GM19035 (cell line): ENCODE data around the gene PRKN.
"Not testable (repeated sequence)": the region's sequence is repeated elsewhere in the genome, so short reads cannot be mapped to it uniquely, and the experiment has no call there.

Source experiments
- ATAC-seq: cut with Tn5 transposase; IDR thresholded peaks from one replicate; pipeline ENCODE4 v1.9.1; 2021; ENCODE audit not compliant: unreplicated experiment

PRKN gene

DNA sequence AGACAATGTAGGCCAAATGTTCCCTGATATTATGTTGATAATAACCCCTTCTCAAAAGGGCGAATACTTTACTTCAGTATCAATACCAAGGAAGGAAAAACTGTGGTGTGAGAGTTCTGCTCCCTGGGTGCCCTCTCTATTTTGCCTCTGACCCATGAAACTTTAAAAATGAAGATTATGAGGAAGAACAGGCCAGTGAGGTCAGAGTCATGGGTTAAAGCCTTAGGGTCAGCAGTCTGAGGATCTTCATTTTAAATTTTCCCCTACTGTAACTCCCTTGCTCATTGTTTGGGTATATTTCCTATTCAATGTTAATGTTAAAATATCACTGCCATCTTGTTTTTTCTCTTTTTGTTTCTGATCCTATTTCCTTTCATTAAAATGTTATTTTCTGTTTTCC lies 47.9 kb downstream of the PRKN start:
- ATAC-seq: no peak

DNA sequence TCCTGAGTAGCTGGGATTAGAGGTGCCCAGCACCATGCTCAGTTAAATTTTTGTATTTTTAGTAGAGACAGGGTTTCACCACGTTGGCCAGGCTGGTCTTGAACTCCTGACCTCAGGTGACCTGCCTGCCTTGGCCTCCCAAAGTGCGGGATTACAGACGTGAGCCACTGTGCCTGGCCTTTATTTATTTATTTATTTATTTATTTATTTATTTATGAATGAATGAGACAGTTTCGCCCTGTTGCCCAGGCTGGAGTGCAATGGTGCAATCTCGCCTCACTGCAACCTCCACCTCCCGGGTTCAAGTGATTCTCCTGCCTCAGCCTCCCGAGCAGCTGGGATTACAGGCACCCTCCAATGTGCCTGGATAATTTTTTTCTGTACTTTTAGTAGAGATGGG lies 48.7 kb downstream of the PRKN start:
- not testable (repeated sequence) for ATAC-seq

DNA sequence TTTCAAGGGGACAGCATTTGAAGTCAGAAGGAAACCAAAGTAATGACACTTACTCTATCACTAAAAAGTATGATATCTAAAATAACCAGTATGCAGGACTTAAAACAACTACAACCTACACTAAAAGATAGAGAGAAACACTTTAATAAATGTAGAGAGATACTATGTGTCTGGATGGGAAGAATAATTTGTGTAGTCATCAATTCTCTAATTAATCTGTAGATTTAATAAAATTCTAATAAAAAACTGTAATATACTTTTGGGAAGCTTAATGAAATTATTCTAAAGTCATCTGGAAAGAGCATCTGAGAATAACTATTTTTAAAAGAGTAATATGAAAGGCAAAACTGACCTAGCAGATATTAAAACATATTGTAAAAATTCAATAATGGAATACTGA lies 52.1 kb downstream of the PRKN start:
- ATAC-seq: no peak

DNA sequence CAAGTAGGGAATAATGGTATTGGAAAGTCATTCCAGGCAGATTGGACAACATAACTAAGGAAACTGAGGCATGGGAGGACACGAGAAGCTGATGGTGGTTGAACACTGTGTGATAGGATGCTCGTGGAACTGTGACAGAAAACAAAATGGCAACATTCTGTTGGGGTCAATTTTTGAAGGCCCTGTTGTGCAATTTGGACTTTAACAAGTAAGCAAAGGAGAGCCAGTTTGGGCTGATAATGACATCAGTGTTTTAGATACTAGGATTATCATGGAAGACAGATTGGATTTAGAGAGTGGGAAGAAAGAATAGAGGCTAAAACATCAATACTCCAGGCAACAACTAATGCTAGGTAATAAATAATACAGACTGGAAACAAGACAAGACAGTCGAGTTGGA lies 53.1 kb downstream of the PRKN start:
- ATAC-seq: no peak

DNA sequence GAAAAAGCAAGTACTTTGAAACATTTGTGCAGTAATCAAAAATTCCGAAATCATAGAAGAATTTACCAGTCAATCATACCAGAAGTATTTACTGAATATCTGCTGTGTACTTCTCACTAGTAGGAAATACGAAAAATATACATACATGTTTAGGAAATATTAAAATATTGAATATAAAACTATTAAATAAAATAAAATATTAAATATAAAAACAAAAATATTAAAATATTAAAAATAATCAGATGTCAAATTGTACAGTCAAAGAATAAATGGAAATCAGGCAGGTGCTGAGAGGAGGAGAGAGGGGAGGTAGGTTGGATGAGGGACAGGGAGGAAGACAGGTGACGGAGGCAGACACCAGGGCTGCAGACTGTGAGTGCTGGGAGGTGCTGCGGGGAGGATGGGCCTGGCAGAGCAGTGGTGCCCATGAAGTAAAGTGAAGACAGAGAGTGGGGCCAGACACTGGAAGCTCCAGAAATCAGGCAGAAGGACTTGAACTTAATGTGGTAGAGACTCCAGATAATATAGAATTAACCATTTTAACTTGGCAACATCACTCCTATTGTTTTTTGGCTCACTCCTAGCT lies 55.9 kb downstream of the PRKN start:
- ATAC-seq: no peak

DNA sequence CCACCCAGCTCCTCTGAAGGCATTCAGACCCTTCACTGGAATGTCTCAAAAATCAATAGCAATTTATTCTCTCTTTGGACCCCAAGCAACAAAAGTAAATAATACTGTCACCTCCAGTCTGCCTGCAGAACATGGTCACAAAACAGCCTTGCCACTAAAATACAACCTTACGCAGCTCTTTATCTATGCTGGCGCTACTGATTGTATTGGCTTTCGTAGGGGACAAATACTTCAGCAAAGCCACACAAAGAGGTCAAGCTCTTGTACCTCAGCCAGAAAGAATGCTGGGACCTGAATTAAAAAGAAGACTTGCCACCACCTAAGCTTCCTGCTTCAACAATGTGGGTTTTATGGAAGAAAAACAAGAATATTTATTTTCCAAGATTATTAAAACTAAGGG lies 57.2 kb downstream of the PRKN start:
- ATAC-seq: no peak

DNA sequence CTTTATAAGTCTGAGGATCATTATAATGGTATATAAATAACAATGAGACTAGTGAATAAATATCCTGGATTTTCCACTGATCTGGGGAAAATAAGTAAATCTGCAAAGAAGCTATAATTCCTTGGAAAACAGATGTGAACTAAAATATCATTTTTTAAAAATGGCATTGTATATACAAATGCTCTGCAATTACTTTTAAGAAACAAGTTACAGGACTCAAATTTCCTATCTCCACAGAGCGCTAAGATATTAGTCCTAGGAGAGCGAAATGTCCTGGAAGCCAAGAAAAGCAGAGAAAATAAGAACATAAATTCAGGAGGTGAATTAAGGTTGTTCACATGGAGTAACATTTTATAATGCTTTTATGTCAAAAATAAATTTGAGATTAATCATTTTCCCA lies 61.3 kb downstream of the PRKN start:
- no peak for ATAC-seq

DNA sequence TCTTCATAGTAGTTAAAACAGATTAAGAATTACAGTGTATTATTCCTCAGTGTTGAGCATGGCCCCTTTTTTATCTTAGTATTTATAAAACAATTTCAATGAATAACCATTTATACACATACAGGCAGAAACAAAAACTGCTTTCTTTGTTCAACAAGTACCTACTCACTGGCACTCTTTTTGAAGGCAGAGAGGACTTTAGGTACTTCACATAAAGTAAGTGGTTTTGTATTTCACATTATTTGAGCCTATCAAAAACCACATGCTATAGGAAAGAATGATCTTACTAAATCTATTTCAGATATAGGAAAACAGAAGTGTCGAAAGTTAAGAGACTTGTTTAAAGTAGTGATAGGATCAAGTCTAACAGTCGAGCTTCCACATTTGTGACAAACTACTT lies 73.8 kb downstream of the PRKN start:
- no peak for ATAC-seq

DNA sequence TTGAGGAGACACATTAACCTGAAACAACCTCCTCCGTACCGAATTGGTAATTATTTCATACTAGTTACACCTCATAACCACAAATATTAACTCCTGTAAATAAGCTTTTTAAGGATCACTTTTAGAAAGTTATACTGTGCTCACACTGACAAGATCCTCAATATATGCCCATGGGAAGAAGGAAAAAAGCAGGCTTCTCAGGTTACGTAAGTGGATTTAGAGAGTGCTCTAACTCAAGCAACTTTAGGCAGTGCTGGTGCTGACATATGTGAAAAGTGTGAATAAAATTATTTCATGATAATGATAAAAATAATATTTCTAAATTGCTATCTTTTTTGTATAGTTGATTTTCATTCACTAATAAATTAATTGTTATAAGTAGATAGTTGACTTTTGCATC lies 76.1 kb downstream of the PRKN start:
- no peak for ATAC-seq

DNA sequence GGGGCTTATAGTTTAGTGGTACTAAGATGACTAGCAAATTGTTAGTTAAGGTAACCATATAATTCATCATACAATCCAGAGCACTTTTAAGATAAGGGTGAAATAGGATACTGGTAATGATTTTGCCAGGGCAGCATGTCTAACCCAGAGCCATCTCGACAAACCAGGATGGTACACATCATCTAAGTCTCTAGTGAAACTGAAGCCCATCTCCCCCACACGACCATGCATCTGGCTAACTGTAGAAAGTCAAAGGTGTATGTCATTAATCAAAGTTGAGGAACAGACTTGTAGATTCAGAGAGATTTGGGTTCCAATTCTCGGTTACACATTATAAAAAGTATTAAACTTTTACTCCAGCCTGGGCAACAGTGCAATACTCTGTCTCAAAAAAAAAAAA lies 78.3 kb downstream of the PRKN start:
- no peak for ATAC-seq

DNA sequence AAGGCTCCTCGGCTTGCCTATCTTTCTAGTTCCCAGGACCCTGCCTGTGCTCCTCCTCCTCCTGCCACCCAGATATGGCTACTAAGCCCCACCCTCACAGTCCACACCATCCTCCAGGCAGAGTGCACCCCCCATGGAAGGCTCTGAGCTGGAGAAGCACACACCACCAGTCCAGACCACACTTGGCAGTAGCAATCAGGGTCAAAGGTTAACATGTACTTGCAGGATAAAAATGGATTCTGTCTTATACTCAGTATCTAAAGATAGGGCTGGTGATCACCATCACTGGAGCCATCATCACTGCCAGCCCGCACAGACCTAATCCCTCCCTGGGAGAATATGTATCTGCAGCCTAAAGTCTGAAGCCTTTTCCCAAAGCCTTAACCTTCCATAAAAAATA lies 83.4 kb downstream of the PRKN start:
- ATAC-seq: no peak

DNA sequence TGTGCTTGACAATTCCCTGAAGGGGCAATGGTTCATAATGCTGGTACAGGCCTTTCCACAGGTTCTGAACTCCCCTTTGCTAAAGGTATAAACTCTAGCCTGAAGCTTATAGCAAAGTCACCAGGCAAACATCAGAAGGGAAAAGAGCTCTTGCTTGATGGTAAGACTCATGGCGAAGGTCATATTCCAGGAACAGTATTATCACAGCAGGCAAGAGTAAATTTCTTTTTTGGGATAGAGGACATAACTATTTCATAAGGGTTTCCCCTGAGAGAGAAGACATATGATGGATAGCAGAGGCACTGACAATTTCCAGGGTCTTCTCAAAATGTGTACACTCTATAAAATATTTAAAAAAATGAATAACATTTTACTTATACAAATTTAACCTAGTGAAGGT lies 86.8 kb downstream of the PRKN start:
- ATAC-seq: no peak

DNA sequence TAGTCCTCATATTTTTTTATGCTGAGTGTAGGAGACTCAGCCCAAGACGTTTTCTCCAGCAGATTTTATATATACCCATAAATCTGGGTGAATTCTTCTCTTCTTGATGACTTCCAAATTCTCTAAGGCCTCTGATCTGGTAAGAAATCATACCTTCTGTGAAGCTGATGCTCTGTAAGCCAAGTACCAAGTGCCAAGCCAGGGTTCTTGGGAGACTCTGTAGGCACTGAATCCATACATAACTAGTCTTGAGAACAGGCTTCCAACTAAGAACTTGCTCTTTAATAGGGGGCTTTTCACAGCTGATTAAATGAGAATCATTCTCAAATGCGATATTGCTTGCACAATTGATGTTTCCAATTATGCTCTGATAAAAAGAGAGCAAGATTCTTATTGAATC lies 87.6 kb downstream of the PRKN start:
- ATAC-seq: no peak

DNA sequence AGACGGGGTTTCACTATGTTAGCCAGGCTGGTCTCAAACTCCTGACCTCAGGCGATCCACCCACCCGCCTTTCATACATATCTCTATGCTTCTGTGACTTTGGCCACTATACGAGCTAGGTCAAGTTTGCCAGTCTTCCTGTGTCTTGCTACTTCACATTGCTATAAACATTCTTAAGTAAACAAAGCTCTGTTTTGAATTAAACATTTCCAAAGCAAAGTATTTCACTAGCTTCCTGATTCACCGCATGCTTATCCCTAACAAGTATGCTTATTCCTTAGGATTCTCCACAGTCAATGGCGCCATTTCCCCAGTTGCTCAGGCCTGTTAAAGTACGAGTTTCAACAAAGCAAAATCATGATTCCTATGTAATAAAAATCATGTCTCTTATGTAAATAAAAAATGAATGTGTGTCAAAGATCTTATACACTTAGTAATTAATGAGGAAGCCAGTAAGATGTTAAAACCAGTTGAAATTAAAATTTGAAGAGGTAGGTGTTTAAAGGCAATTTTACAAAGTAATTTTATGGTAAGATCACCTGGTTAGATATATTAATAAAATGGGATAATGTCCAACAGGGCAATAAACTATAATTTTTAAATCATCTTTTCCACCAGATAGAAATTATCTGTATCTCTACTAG lies 88.5 kb downstream of the PRKN start:
- ATAC-seq: no peak

DNA sequence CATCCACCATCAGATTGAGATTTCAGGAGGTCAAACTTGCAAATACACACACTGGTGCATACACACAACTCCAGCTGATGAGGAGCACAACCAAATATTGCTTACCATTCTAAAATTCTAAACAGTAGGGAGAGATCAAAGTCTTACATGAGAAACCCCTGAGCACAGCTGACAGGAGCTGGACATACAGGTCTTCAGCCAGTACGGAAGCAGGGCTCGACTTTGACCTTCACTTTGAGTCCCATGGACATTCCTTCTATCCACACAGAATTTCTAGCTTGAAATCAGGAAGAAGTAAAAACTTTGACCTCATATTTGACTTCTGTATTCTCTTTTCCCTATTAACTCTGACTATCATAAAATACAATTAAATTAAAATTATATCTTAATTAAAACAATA lies 90.2 kb downstream of the PRKN start:
- no peak for ATAC-seq

DNA sequence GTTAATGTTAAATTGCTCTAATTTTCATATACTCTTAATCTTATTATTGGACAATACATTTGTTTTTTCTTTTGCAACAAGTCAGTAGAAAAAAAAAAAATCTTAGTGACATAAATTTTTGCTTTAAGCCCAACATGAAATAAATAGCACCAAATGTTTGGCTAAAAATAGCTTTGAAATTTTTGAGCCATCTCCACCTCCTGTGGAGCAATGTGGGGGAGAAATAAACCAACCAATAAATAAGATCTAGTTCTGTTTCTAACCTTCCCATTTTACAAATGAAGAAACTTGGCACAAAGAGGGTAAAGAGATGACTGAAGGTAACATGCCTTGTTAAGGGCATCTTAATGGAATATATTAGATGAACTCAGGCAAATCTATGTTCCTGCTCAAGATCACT lies 91.4 kb downstream of the PRKN start:
- ATAC-seq: no peak

DNA sequence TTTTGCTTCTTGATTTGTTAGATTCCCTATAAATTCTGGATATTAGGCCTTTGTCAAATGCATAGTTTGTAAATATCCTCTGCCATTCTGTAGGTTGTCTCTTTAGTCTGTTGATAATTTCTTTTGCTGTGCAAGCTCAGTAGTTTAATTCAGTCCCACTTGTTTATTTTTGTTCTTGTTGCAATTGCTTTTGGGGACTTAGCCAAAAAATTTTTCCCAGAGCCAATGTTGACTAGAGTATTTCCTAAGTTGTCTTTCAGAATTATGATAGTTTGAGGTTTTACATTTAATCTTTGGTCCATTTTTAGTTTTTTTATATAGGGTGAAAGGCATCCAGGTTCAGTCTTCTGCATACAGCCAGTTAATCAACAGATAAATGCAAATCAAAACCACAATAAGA lies 96.0 kb downstream of the PRKN start:
- ATAC-seq: no peak

DNA sequence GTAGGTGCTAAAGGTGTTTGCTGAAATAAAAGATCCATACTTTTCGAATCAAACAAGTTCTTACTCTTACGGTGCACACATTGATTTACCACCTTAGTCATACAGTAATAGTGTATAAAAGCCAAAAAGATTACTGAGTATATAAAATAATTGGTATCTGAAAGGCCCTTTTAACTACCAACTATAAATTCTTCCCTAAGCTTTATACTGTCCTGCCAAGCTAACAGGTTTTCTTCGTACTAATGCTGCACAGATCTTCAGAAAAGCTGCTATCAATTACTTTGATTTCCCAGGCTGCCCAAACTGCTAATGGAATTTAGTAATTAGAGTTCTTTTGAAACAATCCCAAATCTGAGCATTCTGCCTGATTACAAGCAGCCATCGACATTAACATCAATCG lies 97.5 kb downstream of the PRKN start:
- ATAC-seq: no peak

DNA sequence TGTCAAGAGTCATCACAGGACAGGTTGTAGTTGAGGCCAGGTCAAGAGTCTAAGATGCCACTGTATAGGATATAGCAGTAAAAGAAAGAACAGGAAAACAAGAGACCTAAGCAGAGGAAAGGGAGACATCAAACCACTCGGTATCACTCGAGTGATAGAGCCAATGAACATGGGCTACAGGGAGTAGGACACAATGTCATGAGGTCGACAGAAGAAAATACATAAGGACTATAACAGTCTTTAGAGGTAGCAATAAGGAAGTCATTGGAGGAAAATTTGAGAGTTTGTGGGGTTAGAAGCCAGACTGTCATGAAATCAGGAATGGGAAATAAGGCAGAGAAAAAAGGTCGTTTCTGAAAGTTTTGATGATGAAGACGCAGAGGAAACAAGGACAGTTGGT lies 99.7 kb downstream of the PRKN start:
- ATAC-seq: no peak

DNA sequence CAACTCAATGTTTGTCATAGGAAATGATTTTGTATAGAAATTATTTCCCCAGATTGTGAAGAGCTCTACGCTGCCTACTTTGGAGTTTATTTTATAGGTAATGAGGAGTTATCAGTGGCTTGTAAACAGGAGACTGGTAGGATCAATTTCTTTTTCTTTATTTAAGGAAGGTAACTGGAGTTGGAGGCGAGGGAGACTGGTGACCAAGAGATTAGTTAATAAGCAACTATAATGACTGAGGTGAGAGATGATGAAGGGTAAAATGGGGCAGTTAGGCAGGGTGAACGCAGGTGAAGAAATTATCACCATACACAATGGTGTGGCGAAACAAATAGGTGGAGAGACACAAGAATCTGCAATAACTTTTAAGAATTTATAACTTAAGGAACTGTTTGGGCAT lies 100.2 kb downstream of the PRKN start:
- no peak for ATAC-seq

DNA sequence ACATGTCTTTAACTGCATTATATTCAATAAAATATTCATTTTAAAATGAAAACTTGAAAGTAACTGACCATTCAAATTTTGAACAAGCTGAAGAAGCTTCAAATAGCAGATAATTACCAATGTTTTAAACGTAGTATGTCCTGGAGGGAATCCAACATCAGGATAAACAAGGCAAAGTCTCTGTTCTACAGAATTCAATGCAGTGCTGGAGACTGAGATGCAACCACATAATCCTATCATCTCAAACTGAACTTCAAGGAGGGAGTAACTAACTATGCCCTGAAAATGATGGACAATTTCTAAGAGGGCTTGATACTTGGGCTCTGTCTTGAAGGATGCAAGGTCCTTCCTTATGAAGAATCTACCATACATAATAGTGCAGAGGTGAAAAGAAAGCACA lies 100.7 kb downstream of the PRKN start:
- no peak for ATAC-seq

DNA sequence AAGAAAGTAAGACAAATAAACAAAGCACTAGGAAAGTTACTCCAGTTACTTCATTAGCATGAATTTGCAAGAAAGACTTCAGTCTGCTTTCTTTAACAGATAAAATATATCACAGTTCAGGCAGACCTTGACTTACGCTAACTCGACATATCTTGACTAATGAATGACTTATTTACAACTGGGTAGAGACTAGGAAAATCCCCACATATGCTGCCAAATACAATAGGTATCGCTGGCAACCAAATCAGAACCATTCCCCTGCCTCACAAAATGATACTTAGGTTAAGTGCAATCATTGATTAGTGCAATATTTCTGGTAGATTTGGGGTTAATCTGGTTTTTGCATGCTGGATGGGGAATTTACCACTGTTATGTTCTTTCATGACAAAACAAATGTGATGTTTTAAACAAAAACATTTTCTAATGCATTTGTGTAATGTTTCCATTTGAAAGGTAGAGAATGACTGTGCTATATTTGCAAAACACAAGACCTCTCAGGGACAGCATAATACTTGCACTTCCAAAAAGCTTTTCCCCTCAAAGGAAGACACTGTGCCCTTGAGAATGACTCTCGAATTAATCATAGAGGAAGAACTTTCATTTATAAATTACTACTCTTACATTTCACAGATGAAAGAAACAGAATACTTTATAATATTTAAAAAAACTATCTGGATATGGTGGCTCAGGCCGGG lies 101.6 kb downstream of the PRKN start:
- ATAC-seq: no peak

DNA sequence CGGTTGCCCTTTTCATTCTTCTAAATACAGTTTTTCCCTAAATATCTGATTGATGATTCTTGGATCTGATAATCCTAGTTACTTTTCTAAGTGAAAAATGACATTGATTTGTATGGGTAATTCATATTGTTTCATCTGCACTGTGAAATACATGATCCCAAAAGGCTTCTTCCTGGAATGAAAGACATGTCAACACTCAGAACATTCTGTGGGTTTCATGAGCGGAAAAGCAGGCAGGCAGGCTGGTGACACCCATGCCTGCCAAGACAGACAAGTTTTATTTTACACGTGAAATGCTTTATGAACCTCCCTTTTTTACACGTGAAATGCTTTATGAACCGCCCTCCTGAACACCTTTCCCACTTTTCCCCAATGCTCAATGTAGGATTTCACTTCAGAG lies 105.0 kb downstream of the PRKN start:
- ATAC-seq: no peak
